HCT116 (cell line): ENCODE measurements around the gene SLC40A1.

Experiments
- CTCF ChIP-seq, 3 experiments: fragments of 200-600 bp in 1 of 3; sonication (generic) in 1 of 3; IDR thresholded peaks in 2 of 3; conservative IDR thresholded peaks in 1 of 3; 2 replicates each; pipeline ENCODE4 v1.5.1; 2012 to 2017; ENCODE audit warnings: low read depth in 2 of 3, low read length in 2 of 3, antibody characterized with exemption in 1 of 3, borderline replicate concordance in 1 of 3, control low read depth in 1 of 3, mild to moderate bottlenecking in 1 of 3, mixed read lengths in 1 of 3, mixed run types in 1 of 3, moderate library complexity in 1 of 3; ENCODE audit not compliant: insufficient read depth in 1 of 3
- MAX ChIP-seq: IDR thresholded peaks from 2 replicates; pipeline ENCODE4 v1.6.1; 2012
- POLR2A ChIP-seq: IDR thresholded peaks from 2 replicates; pipeline ENCODE4 v1.7.0; 2011; ENCODE audit warnings: borderline replicate concordance; ENCODE audit not compliant: insufficient read depth, insufficient read length; ENCODE audit errors: extremely low read depth
- POLR2AphosphoS5 ChIP-seq: IDR thresholded peaks from 2 replicates; pipeline ENCODE4 v1.6.1; 2011; ENCODE audit warnings: mild to moderate bottlenecking, low read depth, low read length, moderate library complexity
- SP1 ChIP-seq: IDR thresholded peaks from 2 replicates; pipeline ENCODE4 v1.6.1; 2012; ENCODE audit warnings: low read depth

GRCh38 chr2:189624648-189625355 is 44.2 kb upstream of the SLC40A1 start:
- TF ChIP-seq POLR2A (no peak), POLR2AphosphoS5 (no peak), MAX (no peak), SP1 (peak; percentile 29; the same call in 1 of the 2 replicates), CTCF (IDR thresholded peaks at IDR 0.05 in 2 of 3, conservative IDR thresholded peaks at IDR 0.05 in 1 of 3; ENCODE audit: borderline replicate concordance in 1 of 3, insufficient read depth in 1 of 3, low read depth in 2 of 3, low read length in 2 of 3) (0 out of 6 replicates have a peak, but pooled peaks of 1 of the 3 experiments have one; percentile 15)
